DND-41 (cell line): ENCODE results near the gene SNAPIN.

Source experiments
- EZH2 ChIP-seq: IDR thresholded peaks from 3 replicates; pipeline ENCODE4 v1.6.1; 2012; ENCODE audit warnings: borderline replicate concordance, low read depth, mild to moderate bottlenecking, moderate library complexity, low read length, inconsistent platforms; ENCODE audit not compliant: severe bottlenecking
- TF ChIP-seq, protein P1 (sequence below): IDR thresholded peaks from 2 replicates; pipeline ENCODE4 v1.5.1; 2012; ENCODE audit warnings: borderline replicate concordance, low read length, moderate library complexity, mild to moderate bottlenecking; ENCODE audit not compliant: poor library complexity, severe bottlenecking; ENCODE audit errors: extremely low read depth

DNA sequence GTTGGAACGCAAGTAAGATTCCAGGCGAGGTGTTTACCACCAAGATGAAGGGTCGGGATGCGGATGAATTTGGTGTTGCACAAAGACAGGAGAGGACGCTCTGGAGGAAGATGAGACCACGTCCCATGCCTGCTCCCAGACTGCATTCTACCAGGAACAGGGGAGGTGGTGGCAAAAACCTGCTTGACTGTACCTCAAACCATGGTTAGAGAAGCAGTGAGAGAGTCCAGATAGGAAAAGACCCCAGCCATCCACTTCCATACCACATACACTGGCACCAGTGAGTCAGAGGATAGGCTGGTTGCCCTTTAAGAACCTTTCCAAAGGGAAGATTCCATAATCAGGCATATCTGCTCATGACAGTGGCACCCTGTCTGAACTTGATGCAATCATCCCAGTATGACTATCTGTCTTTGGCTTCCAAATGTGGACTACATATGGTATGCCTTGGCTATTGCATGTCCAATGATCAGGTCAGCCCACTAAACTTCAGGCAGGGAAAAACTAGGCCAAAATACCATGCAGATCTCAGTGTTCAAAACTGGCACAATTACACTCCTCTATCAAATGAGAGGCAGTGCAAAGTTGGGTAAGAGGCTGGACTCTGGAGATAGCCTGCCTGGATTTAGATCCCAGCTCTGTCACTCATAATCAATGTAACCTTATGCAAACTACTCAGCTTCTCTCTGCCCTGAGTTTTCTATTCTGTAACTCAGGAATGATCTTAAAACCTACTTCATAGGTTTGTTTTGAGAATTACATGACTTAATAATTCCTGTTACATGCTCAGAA is 40.6 kb downstream of the SNAPIN start:
- TF ChIP-seq, protein P1, sequence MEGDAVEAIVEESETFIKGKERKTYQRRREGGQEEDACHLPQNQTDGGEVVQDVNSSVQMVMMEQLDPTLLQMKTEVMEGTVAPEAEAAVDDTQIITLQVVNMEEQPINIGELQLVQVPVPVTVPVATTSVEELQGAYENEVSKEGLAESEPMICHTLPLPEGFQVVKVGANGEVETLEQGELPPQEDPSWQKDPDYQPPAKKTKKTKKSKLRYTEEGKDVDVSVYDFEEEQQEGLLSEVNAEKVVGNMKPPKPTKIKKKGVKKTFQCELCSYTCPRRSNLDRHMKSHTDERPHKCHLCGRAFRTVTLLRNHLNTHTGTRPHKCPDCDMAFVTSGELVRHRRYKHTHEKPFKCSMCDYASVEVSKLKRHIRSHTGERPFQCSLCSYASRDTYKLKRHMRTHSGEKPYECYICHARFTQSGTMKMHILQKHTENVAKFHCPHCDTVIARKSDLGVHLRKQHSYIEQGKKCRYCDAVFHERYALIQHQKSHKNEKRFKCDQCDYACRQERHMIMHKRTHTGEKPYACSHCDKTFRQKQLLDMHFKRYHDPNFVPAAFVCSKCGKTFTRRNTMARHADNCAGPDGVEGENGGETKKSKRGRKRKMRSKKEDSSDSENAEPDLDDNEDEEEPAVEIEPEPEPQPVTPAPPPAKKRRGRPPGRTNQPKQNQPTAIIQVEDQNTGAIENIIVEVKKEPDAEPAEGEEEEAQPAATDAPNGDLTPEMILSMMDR = no peak
- TF ChIP-seq EZH2 = no peak
